Smooth muscle cell (in vitro differentiated cells): ENCODE data around the gene BMX. TPM values are rescaled to one million over a fixed set of nuclear protein-coding genes. Genes with fewer than 3 reads are reported as not detected.

Experiments used
- DNase-seq: peaks from one replicate; lab custom pipeline; 2025; ENCODE audit not compliant: unreplicated experiment; lab: John Stamatoyannopoulos, UW
- H2AFZ ChIP-seq: fragments of 200-600 bp; sonication (generic); 2 replicates; pipeline ENCODE4 v1.6.0; 2016; ENCODE audit warnings: antibody characterized with exemption, low read depth, mild to moderate bottlenecking
- H3F3A ChIP-seq: fragments of 200-600 bp; sonication (generic); 2 replicates; pipeline ENCODE4 v1.6.0; 2017; ENCODE audit warnings: antibody characterized with exemption, low read depth
- H3K27ac ChIP-seq: fragments of 200-600 bp; sonication (generic); 2 replicates; pipeline ENCODE4 v1.5.1; 2016; ENCODE audit warnings: low read depth, mild to moderate bottlenecking
- H3K27me3 ChIP-seq: fragments of 200-600 bp; sonication (generic); 2 replicates; pipeline ENCODE4 v1.6.1; 2016; ENCODE audit warnings: low read depth, mild to moderate bottlenecking
- H3K36me3 ChIP-seq: fragments of 200-600 bp; sonication (generic); 2 replicates; pipeline ENCODE4 v1.5.1; 2016; ENCODE audit warnings: low read depth
- H3K4me1 ChIP-seq: fragments of 200-600 bp; sonication (generic); 2 replicates; pipeline ENCODE4 v1.5.1; 2016; ENCODE audit warnings: low read depth
- H3K4me2 ChIP-seq: fragments of 200-600 bp; sonication (generic); 2 replicates; pipeline ENCODE4 v1.6.0; 2016; ENCODE audit warnings: mild to moderate bottlenecking
- H3K4me3 ChIP-seq: fragments of 200-600 bp; sonication (generic); 2 replicates; pipeline ENCODE4 v1.5.1; 2016; ENCODE audit warnings: mild to moderate bottlenecking
- H3K79me2 ChIP-seq: fragments of 200-600 bp; sonication (generic); 2 replicates; pipeline ENCODE4 v1.6.0; 2016; ENCODE audit warnings: low read depth, mild to moderate bottlenecking
- H3K9ac ChIP-seq: fragments of 200-600 bp; sonication (generic); 2 replicates; pipeline ENCODE4 v1.6.0; 2016; ENCODE audit warnings: low read depth
- H3K9me3 ChIP-seq: fragments of 200-600 bp; sonication (generic); replicated peaks from 2 replicates; pipeline ENCODE4 v1.5.1; 2016; ENCODE audit warnings: low read depth
- H4K20me1 ChIP-seq: fragments of 200-600 bp; sonication (generic); 2 replicates; pipeline ENCODE4 v1.6.0; 2016; ENCODE audit warnings: low read depth
- CTCF ChIP-seq: fragments of 200-600 bp; sonication (generic); IDR thresholded peaks from 2 replicates; pipeline ENCODE4 v1.5.1; 2017; ENCODE audit warnings: borderline replicate concordance, mild to moderate bottlenecking, antibody characterized with exemption; ENCODE audit not compliant: insufficient read depth, poor library complexity, severe bottlenecking
- WGBS: methylation state at CpG from one replicate; pipeline ENCODE4 v1.1.7; 2016; ENCODE audit warnings: low lambda C conversion rate; 5-methylcytosine and 5-hydroxymethylcytosine counted together
- polyA plus RNA-seq: library from polyadenylated mRNA; unstranded; fragments of >200 nt; fragmentation: Nextera tagmentation; extraction: Ambion mirVana; gene quantifications from 2 replicates; pipeline ENCODE4 v1.2.1, GENCODE V29; 2016
- total RNA-seq: library from RNA; depleted of rRNA; stranded (reverse); fragments of >200 nt; gene quantifications from 2 replicates; pipeline ENCODE4 v1.2.3, GENCODE V29; 2014

The BMX gene
- total and polyA plus RNA-seq, 2 experiments from 2014 or later: not detected

DNA sequence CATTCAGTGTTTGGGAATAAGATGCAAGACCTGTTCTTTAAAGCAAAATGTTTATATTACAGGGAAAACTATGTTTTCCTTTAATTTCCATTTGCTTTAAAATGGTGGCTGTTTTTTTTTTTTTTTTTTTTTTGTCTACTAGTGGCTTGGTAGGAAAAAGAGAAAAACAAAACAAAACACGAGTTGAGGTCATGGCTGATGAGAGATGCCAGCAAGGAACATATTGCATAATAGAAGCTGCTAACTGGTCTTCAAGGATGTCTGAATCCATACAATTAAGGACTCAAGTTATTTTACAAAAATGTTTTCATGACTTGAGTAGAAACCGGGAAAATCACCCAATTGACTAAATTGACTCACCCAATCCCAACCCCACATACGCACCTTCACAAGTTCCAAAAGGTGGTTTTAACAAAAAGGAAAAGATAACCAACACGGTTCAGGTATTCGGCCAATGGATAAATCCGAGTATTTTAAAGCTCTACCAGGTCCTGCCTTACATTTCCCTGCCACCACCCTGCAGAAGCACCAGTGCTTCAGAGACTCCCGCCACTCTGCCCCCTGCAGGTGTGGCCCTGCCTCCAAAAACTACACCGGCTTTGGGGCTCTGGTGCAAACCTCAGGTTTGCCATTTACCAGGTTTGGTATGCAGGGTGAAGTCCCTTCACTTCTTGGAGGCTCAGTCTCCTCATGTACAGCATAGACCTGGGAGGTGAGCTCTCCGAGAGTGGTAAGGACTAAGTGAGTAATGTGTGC, 34.5 kb upstream of the BMX start:
- Histone ChIP-seq H3K9me3 (no peaks in the 10 kb centered on the region), H3K4me1 (no peaks in the 10 kb centered on the region), H3K4me2 (no peak overlapping the region), H2AFZ (no peak overlapping the region), H3F3A (no peaks in the 10 kb centered on the region), H3K4me3 (no peak overlapping the region), H4K20me1 (no peaks in the 10 kb centered on the region), H3K27me3 (no peaks in the 10 kb centered on the region), H3K36me3 (no peaks in the 10 kb centered on the region), H3K27ac (no peak overlapping the region), H3K79me2 (no peaks in the 10 kb centered on the region), H3K9ac (no peak overlapping the region)
- WGBS: 90% methylated on average over 9 of the region's 9 CpGs
- TF ChIP-seq CTCF: no peak
- no peak for DNase-seq

DNA sequence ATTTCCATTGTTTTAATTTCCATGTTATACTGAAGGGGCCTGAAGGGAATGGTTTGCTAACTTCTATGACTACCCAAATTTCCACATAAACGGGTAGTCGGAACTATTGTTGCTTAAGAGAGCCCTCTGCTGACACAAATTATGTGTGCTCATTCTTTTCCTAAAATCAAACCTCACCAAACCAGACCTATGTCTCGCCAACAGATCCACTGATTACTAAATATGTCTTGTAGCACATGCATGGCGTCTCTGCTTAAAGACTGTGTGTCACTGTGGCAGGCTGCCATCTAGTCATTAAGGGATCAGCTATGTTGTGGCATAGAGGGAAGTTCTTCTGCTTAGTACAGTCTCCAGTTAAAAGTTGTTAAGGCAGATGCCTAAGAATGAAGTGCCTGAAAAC, 32.6 kb upstream of the BMX start:
- H4K20me1 ChIP-seq: no peaks in the 10 kb centered on the region
- no peak overlapping the region for H3K27ac ChIP-seq
- H3K4me1 ChIP-seq: no peaks in the 10 kb centered on the region
- peak overlapping the region; percentile 13 for H3K4me2 ChIP-seq
- DNase-seq: peak; percentile 1
- H3K9me3 ChIP-seq: no peaks in the 10 kb centered on the region
- 36% methylated on average over 4 of the region's 4 CpGs for WGBS
- peak; percentile 46 for TF ChIP-seq CTCF
- no peaks in the 10 kb centered on the region for H3K36me3 ChIP-seq
- H3K27me3 ChIP-seq: no peaks in the 10 kb centered on the region
- no peak overlapping the region for H2AFZ ChIP-seq
- no peaks in the 10 kb centered on the region for H3K79me2 ChIP-seq
- no peaks in the 10 kb centered on the region for H3F3A ChIP-seq
- no peak overlapping the region for H3K4me3 ChIP-seq
- H3K9ac ChIP-seq: no peak overlapping the region

DNA sequence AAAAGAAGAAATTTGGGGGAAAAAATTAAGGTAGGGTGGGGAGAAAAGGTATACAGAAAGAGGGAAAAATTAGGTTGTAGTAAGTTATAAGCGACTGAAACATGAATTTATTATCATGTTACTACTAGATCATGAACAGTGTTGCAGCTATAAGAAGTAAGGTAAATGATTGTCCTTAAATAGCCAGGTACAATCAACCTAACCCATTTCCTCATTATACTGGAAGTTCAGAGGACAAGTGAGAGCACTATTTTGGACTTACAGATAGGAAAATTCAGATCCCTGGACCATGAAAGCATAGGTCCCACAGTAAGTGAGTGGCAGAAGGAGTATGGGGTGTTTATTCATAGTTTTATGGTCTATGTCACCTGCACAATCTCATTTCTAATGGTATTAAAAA, 31.0 kb upstream of the BMX start:
- Histone ChIP-seq H3K4me3 (no peak overlapping the region), H3K9me3 (no peaks in the 10 kb centered on the region), H3K27me3 (no peaks in the 10 kb centered on the region), H3K9ac (no peak overlapping the region), H3K27ac (no peak overlapping the region), H3K79me2 (no peaks in the 10 kb centered on the region), H4K20me1 (no peaks in the 10 kb centered on the region), H3F3A (no peaks in the 10 kb centered on the region), H3K4me2 (no peak overlapping the region), H2AFZ (no peak overlapping the region), H3K36me3 (no peaks in the 10 kb centered on the region), H3K4me1 (no peaks in the 10 kb centered on the region)
- TF ChIP-seq CTCF: no peak
- DNase-seq: no peak
- WGBS: 100% methylated on average over 1 of the region's 1 CpG

- Histone ChIP-seq H3K4me3 (no peak overlapping the region), H2AFZ (no peak overlapping the region), H3K9ac (no peak overlapping the region), H3K27me3 (no peaks in the 10 kb centered on the region), H3K4me2 (no peak overlapping the region), H3K9me3 (no peaks in the 10 kb centered on the region), H4K20me1 (no peaks in the 10 kb centered on the region), H3F3A (no peaks in the 10 kb centered on the region), H3K4me1 (peaks cover 7% of the 10 kb centered on the region), H3K27ac (no peak overlapping the region), H3K79me2 (no peaks in the 10 kb centered on the region), H3K36me3 (no peaks in the 10 kb centered on the region)
- peak; percentile 1 for DNase-seq
- peak; percentile 89 for TF ChIP-seq CTCF
- 34% methylated on average over 3 of the region's 3 CpGs for WGBS
Observed at GRCh38 chrX:15471028-15471427, 29.6 kb upstream of the BMX start.
